ENCODE measurements around the gene SCP2D1.

DNA sequence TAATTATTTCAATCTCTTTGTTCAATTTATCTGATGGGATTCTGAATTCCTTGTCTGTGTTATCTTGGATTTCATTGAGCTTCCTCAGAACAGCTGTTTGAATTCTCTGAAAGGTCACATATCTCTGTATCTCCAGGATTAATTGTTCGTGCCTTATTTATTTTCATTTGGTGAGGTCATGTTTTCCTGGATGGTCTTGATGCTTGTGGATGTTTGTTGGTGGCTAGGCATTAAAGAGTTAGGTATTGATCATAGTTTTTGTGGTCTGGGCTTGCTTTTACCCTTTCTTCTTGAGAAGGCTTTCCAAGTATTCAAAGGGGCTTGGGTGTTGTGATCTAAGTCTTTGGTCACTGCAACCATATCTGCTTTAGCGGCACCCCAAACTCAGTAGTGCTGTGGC lies 39.4 kb upstream of the SCP2D1 start:
- TF ChIP-seq, protein P1, sequence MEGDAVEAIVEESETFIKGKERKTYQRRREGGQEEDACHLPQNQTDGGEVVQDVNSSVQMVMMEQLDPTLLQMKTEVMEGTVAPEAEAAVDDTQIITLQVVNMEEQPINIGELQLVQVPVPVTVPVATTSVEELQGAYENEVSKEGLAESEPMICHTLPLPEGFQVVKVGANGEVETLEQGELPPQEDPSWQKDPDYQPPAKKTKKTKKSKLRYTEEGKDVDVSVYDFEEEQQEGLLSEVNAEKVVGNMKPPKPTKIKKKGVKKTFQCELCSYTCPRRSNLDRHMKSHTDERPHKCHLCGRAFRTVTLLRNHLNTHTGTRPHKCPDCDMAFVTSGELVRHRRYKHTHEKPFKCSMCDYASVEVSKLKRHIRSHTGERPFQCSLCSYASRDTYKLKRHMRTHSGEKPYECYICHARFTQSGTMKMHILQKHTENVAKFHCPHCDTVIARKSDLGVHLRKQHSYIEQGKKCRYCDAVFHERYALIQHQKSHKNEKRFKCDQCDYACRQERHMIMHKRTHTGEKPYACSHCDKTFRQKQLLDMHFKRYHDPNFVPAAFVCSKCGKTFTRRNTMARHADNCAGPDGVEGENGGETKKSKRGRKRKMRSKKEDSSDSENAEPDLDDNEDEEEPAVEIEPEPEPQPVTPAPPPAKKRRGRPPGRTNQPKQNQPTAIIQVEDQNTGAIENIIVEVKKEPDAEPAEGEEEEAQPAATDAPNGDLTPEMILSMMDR (IDR thresholded peaks at IDR 0.05) = no peak
- TF ChIP-seq POLR2A (IDR thresholded peaks at IDR 0.05; ENCODE audit: low read depth) = no peak

Measured in esophagus muscularis mucosa (tissue), 3 donors.